Adipocyte (in vitro differentiated cells): ENCODE data around the gene CLECL1.

Experiments
- DNase-seq: peaks from one replicate; pipeline ENCODE4 v3.0.0-alpha.2; 2015; ENCODE audit warnings: low read depth
- H3K27me3 ChIP-seq: replicated peaks from 2 replicates; pipeline ENCODE4 v1.7.0; 2013; ENCODE audit warnings: mild to moderate bottlenecking, low read length, moderate library complexity; ENCODE audit not compliant: control insufficient read depth, insufficient read depth
- H3K36me3 ChIP-seq: 2 replicates; pipeline ENCODE4 v1.7.0; 2013; ENCODE audit warnings: low read length, mild to moderate bottlenecking, moderate library complexity; ENCODE audit not compliant: control insufficient read depth, insufficient read depth, severe bottlenecking
- H3K4me1 ChIP-seq: 2 replicates; pipeline ENCODE4 v1.7.0; 2013; ENCODE audit warnings: mild to moderate bottlenecking, low read length, moderate library complexity; ENCODE audit not compliant: control insufficient read depth, insufficient read depth
- H3K4me3 ChIP-seq: 2 replicates; pipeline ENCODE4 v1.7.0; 2013; ENCODE audit warnings: mild to moderate bottlenecking, low read length, moderate library complexity
- H3K9ac ChIP-seq: 2 replicates; pipeline ENCODE4 v1.7.0; 2013; ENCODE audit warnings: mild to moderate bottlenecking, low read length, moderate library complexity
- H3K9me3 ChIP-seq: 2 replicates; pipeline ENCODE4 v1.7.0; 2013; ENCODE audit warnings: mild to moderate bottlenecking, low read length, moderate library complexity; ENCODE audit not compliant: control insufficient read depth

The CLECL1 gene

DNA sequence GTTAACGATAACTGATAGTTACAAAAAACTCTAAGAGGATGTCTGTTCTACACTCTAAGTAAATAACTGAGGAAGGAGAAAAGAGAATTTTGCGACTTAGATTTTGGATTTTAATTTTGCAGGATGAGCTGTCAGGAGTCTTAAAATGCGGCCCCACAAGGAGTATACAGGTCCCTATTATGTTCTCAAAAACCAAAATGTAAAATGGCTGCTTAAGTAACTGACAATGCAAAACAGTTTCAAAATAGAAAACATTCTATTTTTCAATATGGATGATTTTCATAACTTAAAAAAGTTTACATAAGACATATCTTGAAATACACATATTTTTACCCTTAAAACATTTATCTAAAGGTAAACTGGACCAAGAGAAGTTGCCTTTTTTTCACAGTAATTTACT lies 25.2 kb upstream of the CLECL1 start:
- Histone ChIP-seq H3K4me3 (no peak overlapping the region), H3K27me3 (no peaks in the 10 kb centered on the region), H3K36me3 (no peaks in the 10 kb centered on the region), H3K4me1 (no peaks in the 10 kb centered on the region), H3K9me3 (no peaks in the 10 kb centered on the region), H3K9ac (no peak overlapping the region)
- DNase-seq = no peak

DNA sequence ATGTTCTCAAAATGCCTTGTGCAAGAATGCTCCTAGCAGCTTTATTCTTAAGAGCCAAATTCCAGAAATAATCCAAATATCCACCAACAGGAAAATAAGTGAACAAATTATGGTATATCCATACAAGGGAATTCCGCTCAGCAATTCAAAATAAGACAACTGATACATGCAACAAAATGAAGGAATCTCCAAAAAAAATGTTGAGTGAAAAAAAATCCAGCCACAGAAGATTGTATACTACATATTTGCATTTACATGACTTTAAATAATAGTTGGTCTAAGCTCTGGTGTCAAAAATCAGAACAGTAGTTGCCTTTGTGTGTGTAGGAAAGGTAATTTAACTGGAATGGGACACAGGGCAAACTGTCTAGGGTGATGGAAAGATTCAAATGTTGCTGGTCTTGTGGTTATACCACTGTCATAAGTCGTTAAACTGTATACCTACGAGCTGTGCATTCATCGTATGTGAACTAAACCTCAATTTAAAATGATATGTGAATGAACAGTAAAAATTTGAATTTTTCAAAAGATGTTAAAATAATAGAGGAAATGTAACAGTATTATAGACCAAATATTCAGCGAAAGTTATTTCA lies 24.6 kb upstream of the CLECL1 start:
- no peak for DNase-seq
- H3K36me3 ChIP-seq = no peaks in the 10 kb centered on the region
- no peaks in the 10 kb centered on the region for H3K9me3 ChIP-seq
- H3K4me3 ChIP-seq = no peak overlapping the region
- H3K4me1 ChIP-seq = no peaks in the 10 kb centered on the region
- no peaks in the 10 kb centered on the region for H3K27me3 ChIP-seq
- no peak overlapping the region for H3K9ac ChIP-seq

DNA sequence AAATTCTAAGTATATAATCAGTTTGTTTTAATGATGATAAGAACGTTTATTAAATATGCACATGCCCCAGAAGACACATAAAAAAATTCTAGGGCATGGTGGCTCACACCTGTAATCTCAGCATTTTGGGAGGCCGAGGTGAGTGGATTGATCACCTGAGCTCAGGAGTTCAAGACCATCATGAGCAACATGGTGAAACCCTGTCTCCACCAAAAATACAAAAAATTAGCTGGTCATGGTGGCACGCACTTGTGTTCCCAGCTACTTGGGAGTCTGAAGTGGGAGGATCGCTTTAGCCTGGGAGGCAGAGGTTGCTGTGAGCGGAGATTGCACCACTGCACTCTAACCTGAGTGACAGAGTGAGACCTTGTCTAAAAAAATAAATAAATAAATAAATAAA lies 23.8 kb upstream of the CLECL1 start:
- no peak for DNase-seq
- Histone ChIP-seq H3K4me1 (no peaks in the 10 kb centered on the region), H3K9ac (no peak overlapping the region), H3K4me3 (no peak overlapping the region), H3K27me3 (no peaks in the 10 kb centered on the region), H3K36me3 (no peaks in the 10 kb centered on the region), H3K9me3 (no peaks in the 10 kb centered on the region)

DNA sequence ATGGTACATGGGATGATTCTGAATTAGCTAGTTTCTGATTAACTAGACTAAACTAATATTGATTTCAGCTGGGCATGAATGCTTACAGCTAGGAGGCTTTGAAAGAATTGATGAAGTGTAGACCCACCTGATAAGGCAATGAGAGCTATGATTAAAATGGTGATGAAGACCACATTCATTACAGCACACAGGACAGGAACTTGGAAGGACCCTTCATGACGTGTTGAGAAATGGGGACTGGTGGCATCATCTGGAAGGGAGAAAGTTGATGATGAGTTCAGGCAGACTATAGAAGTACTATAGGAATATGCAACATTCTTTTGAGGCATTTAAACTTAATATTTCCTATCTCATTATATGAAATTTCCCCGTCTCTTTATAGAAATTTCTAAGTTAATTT lies 23.3 kb upstream of the CLECL1 start:
- DNase-seq = no peak
- H3K36me3 ChIP-seq = no peaks in the 10 kb centered on the region
- no peak overlapping the region for H3K4me3 ChIP-seq
- H3K9me3 ChIP-seq = no peaks in the 10 kb centered on the region
- H3K27me3 ChIP-seq = no peaks in the 10 kb centered on the region
- H3K9ac ChIP-seq = no peak overlapping the region
- peaks cover 2% of the 10 kb centered on the region for H3K4me1 ChIP-seq

DNA sequence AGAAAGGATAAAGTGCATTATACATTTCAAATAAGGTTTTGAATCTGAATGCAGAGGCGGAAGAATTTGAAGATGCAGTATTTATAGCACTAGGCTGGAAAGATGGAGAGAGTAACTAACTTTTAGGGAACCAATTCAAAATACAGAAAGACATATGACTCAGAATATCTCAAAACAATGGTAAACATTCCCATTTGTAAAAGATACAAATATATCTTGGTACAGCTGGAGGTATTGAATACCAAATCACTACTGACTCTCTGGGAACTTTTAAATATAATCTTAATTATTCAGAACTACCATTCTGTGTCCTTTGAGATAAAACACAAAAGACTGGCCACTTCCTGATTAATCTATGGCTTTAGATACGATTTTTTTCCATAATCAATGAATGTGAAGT lies 22.7 kb upstream of the CLECL1 start:
- Histone ChIP-seq H3K4me1 (peaks cover 5% of the 10 kb centered on the region), H3K27me3 (no peaks in the 10 kb centered on the region), H3K9me3 (no peaks in the 10 kb centered on the region), H3K9ac (no peak overlapping the region), H3K36me3 (no peaks in the 10 kb centered on the region), H3K4me3 (no peak overlapping the region)
- DNase-seq = no peak

DNA sequence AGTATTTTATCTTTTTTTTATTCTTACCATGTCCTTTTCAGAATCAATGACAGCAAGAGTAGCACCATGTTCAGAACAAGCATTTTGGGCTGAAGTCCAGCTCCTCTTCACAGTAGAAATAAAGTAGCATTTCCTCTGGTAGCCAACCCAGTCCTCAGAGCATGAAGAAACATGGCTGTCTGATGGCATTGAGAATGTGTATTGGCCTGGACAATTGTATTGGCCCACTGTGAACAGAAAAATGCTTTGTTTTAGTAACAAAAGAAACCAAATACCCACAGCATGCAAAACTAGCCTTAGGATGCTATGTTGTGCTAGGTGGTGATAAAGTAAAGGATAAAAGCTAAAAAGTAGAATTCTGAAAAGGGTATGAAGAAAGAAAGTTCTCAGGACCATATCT lies 22.1 kb upstream of the CLECL1 start:
- Histone ChIP-seq H3K9ac (no peak overlapping the region), H3K27me3 (no peaks in the 10 kb centered on the region), H3K4me3 (no peak overlapping the region), H3K9me3 (no peaks in the 10 kb centered on the region), H3K4me1 (peaks cover 5% of the 10 kb centered on the region), H3K36me3 (no peaks in the 10 kb centered on the region)
- no peak for DNase-seq

DNA sequence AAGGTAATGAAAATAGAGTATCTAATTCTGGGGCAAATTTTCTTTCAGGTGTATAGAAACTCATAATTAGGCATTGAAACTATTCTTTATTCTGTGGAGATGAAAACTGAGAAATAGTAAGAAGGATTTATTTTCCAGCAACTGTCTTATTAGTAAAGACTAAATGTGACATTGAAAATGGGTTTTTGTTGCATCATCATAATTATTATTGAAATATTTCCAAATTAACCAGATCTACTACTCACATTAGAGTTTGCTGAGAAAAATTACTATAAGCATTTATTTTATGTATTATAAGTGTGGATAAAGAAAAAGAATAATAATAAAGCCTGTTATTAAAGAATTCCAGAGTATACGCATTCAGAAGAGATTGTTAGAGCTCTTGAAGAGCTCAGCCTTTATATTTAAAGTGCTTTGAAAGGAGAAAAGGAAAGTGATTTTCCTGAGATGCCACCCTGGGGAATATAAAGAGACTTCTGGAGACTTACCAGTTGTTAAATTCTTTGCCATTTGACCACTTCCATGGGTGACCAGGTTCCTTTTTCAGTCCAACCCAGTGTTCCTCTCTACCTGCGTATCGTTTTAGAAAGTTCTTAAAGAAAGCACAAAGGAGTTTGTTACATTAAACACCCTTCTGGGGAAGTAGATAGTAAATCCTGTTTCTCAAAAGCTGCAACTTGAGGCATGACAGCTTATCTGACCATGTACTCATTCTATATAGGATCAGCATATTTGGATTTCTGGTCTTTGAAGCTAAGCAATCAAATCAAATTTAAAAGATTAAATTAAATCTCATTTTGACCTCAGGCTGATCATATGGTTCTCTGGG lies 21.4 kb upstream of the CLECL1 start:
- Histone ChIP-seq H3K27me3 (no peaks in the 10 kb centered on the region), H3K9me3 (no peaks in the 10 kb centered on the region), H3K9ac (no peak overlapping the region), H3K4me3 (no peak overlapping the region), H3K36me3 (no peaks in the 10 kb centered on the region), H3K4me1 (peaks cover 5% of the 10 kb centered on the region)
- DNase-seq = no peak

DNA sequence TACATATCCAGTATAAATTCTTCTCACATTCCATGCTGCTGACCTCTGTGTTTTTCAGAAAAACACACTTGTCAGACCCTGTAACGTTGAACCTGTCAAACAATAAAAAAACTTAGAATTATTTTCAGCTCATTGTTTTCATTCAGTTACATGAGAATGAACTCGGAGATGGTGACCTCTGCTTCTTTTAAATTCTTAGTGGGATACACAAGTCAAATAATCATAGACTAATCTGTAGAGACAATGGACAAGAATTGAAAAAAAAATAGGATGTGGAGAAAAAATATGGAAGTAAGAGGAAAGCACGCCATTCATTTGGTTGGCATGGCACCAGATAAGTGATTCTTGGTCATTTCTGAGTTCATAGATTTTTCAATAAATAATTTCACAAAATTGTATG lies 20.6 kb upstream of the CLECL1 start:
- Histone ChIP-seq H3K9me3 (no peaks in the 10 kb centered on the region), H3K36me3 (no peaks in the 10 kb centered on the region), H3K27me3 (no peaks in the 10 kb centered on the region), H3K9ac (no peak overlapping the region), H3K4me1 (peaks cover 5% of the 10 kb centered on the region), H3K4me3 (no peak overlapping the region)
- DNase-seq = no peak

DNA sequence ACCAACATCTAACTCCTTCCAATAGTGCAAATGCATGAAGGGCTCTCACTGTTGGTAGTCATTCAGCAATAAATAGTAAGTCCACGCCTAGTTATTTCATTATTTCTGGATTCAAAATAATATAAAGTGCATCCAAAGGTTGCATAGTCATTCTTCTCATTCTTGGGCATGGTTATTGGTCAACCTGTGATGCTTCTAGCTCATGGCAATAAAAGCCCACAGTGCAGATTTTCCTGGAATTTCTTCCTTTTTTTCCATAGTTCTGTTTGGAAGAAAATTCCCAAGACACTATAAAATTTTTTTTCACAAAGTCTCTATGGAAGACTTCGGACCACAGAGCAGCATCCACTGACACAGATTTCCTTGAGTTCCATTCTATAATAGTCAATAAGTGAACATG lies 20.2 kb upstream of the CLECL1 start:
- Histone ChIP-seq H3K27me3 (no peaks in the 10 kb centered on the region), H3K36me3 (no peaks in the 10 kb centered on the region), H3K9ac (no peak overlapping the region), H3K4me1 (peaks cover 5% of the 10 kb centered on the region), H3K9me3 (no peaks in the 10 kb centered on the region), H3K4me3 (no peak overlapping the region)
- DNase-seq = no peak

DNA sequence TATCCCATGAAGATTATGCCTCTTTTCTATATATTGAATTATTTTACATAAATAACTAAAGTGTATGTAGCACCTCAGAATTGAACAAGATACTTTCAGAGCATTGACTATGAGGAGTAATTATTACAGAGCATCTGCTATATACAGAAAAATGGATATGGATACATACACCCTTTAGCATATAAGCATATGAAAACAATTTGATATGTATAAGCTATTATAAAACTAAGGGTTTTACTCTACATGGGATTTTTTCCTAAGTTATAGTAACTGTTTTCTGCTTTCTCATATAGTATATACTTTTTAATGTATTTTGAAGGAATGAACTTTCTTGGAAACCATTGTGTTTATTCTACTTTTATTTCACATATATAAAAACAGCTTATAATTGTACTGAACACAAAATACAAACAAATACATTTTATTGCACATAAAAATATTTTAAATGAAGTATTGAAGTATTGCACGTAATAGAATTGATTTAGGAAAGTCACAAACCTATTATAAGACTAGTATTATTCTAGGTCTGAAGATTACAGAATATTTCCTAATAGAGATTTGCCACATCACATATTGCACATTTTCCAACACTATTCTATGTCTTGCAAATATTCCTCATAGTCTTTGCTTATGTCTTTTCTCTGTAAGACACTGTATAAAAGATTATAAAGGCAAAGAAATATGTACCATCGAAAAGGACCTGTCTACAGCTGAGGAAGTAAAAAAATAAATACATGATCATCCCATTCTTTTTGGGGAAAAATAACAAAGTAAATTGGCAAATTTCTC lies 19.4 kb upstream of the CLECL1 start:
- Histone ChIP-seq H3K9ac (no peak overlapping the region), H3K36me3 (no peaks in the 10 kb centered on the region), H3K9me3 (no peaks in the 10 kb centered on the region), H3K27me3 (no peaks in the 10 kb centered on the region), H3K4me1 (peaks cover 5% of the 10 kb centered on the region), H3K4me3 (no peak overlapping the region)
- DNase-seq = no peak
